Retinal pigment epithelial cell (primary cell): Measurements from ENCODE around the gene ZDHHC11.
"Not testable (repeated sequence)": the region's sequence is repeated elsewhere in the genome, so short reads cannot be mapped to it uniquely, and the experiment has no call there.

Experiments used
- DNase-seq: peaks from one replicate; pipeline ENCODE4 v3.0.0-alpha.2; 2010; ENCODE audit warnings: low read depth
- H3K4me3 ChIP-seq: 2 replicates; pipeline ENCODE4 v1.5.1; 2011; ENCODE audit warnings: mild to moderate bottlenecking, low read length, control low read depth, moderate library complexity
- TF ChIP-seq, protein P1 (sequence below): conservative IDR thresholded peaks from 2 replicates; pipeline ENCODE4 v1.5.1; 2011; ENCODE audit warnings: low read depth, low read length, control low read depth, inconsistent platforms

ZDHHC11 gene

DNA sequence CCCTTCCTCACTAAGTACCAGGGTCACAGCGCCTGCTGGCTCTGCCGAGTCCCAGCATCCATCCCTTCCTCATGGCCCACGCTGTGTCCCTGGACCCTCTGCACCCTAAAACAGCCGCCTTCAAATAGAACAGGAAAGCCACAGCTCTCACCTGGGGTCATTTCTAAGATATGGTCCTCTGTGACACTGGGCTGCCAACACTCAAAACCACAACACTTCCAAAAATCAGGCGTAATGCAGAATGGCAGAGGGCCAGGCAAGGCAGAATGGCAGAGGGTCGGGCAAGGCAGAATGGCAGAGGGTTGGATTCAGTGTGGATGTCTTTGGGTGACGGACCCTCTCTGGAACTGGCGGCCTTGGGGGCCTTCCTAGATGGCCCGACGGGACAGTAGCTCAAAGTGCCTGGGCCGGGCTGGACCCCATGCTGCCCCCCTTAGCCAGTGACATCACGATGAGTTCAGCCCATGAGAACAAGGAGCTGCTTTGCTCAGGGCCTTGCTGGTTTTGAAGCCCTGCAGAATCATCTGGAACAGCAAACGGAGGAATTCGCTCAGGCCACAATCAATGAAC lies 101.6 kb downstream of the ZDHHC11 start:
- no peak for DNase-seq
- no peak overlapping the region for H3K4me3 ChIP-seq
- TF ChIP-seq, protein P1, sequence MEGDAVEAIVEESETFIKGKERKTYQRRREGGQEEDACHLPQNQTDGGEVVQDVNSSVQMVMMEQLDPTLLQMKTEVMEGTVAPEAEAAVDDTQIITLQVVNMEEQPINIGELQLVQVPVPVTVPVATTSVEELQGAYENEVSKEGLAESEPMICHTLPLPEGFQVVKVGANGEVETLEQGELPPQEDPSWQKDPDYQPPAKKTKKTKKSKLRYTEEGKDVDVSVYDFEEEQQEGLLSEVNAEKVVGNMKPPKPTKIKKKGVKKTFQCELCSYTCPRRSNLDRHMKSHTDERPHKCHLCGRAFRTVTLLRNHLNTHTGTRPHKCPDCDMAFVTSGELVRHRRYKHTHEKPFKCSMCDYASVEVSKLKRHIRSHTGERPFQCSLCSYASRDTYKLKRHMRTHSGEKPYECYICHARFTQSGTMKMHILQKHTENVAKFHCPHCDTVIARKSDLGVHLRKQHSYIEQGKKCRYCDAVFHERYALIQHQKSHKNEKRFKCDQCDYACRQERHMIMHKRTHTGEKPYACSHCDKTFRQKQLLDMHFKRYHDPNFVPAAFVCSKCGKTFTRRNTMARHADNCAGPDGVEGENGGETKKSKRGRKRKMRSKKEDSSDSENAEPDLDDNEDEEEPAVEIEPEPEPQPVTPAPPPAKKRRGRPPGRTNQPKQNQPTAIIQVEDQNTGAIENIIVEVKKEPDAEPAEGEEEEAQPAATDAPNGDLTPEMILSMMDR, result no peak

DNA sequence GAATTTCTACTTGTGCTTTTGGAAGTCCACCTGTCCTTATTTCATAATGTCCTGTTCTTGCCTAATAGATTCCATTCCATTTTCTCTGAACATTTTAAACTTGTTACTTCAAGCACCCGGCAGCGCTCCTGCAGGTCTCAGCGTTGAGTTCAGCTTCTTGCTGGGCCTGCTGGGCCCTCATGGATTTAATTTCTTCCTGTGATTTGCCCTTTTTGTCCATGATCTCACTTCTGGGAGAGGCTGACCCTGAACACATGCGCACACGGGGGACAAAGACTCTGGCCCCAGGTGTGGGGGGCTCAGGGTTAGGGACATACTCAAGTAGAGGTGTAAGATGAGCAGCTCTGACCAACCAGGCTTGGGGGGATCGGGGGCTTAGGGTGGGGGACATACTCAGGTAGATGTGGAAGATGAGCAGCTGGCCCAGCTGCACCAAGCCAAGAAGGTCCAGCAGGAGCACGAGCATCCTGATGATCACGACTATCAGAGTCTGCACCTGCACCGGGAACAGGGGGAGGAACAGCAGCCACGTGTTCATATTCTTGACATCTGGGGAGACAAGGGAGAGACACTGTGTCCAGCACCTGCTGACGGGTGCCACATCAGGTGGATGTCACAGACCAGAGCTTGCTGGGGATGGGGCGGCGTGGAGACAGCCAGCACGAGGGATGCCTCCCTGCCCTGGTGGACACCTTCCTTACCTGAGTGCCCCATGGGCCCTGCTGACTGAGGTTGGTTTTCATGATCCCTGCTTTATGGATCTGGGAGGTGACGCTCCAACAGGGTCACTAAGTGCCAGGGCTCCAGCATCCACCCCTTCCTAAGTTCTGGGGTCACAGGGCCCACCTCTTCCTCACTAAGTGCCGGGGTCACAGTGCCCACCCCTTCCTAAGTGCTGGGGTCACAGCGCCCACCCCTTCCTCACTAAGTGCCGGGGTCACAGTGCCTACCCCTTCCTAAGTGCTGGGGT lies 102.5 kb downstream of the ZDHHC11 start:
- DNase-seq, H3K4me3 ChIP-seq: not testable (repeated sequence)

DNA sequence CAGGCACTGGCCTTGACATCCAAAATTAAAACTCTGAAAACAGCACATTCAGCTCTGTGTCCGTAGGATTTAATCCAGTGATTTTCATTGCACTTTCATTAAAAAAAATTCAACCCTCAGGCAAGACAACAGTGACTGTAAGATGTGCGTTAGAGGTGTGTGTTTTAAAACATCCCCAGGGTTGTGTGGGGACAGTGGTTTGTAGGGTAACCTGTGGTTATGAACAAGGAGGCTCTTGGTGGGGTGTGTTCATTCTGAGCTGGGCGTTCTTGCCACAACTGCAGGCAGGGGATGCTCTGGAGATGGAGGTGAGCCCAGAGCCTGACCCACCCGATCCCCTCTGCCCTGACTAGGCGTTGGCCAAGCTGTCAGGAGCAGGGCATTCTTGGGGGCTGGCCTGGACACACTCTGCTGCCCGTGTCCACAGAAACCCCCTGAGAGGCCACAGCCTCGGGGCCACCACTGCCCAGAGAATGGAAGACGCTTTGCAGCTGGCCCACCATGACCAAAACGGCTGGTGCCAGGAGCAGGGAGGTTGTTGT lies 103.4 kb downstream of the ZDHHC11 start:
- not testable (repeated sequence) for H3K4me3 ChIP-seq, DNase-seq

GRCh38 chr5:746258-746761 lies 104.5 kb downstream of the ZDHHC11 start:
- TF ChIP-seq, protein P1, result no peak
- DNase-seq, result no peak
- no peak overlapping the region for H3K4me3 ChIP-seq
